ENCODE data around the gene CIC. TPM values are rescaled to one million over a fixed set of nuclear protein-coding genes. Genes with fewer than 3 reads are reported as not detected.

The CIC gene
- total and polyA plus RNA-seq, 9 of the 15 experiments (the other 6 are each of a cell fraction or from before 2014, with no cell fraction given): 0.07 to 44.7 (median 8.6) TPM

DNA sequence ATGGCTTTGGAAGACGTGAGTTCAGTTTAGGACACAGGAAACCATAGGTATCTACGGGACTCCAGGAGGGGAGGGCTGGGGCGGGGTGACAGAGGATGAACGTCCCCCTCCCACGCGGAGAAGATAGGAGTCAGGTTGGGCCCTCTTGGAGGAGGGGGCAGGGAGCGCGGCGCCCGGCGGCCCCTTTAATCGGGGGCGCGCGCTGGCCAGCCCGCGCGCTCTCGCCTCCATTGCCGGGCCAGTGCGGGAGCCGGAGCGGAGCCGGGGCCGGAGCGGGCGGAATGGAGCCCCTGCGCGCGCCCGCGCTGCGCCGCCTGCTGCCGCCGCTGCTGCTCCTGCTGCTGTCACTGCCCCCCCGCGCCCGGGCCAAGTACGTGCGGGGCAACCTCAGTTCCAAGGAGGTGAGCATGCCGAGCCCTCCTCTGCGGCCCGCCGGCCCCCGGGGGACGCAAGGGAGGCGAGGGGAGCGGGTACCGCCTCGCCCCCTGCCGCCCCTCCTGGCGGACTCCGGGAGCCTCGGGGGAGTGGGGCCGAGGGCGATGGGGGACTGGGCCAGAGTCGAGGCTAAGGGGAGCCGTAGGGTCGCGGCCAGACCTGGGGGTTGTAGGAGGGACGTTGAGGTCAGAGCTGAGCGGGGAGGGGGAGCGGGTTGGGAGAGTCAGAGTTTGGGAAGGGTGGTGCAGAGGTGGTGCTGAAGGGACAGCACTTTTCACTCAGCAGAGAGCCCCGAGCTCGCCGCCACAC is 44.2 kb downstream of the CIC start, which contains the start of gene TMEM145 (continued):
- TF ChIP-seq NR2C2 (CRISPR knock-in tag; IDR thresholded peaks at IDR 0.05) (no peak; the same call in 1 of the 2 replicates), NR2C2 (tag; IDR thresholded peaks at IDR 0.05) (no peak), ZSCAN32 (CRISPR knock-in tag; IDR thresholded peaks at IDR 0.05) (no peak), NCOA4 (IDR thresholded peaks at IDR 0.05; ENCODE audit: partially characterized antibody) (no peak), GATA2 (CRISPR knock-in tag; IDR thresholded peaks at IDR 0.05) (no peak), MAFG (tag; conservative IDR thresholded peaks at IDR 0.05) (no peak), YY1 (IDR thresholded peaks at IDR 0.05; ENCODE audit: borderline replicate concordance in 1 of 3, control insufficient read depth in 1 of 3, extremely low read depth in 1 of 3, insufficient read depth in 3 of 3, insufficient read length in 1 of 3, insufficient replicate concordance in 2 of 3, low read depth in 1 of 3, low read length in 2 of 3) (peak in 2 of 3 experiments; percentile 77 to 82), MCM5 (IDR thresholded peaks at IDR 0.05; ENCODE audit: low read depth) (no peak), ZNF589 (CRISPR knock-in tag; IDR thresholded peaks at IDR 0.05; ENCODE audit: low read depth) (0 out of 2 replicates have a peak, but pooled peaks have one; percentile 16), ZBTB7A (IDR thresholded peaks at IDR 0.05; ENCODE audit: borderline replicate concordance, control insufficient read depth, low read depth, low read length) (peak; percentile 43; the same call in 1 of the 2 replicates), MXI1 (IDR thresholded peaks at IDR 0.05; ENCODE audit: low read depth, low read length) (no peak)
- TF ChIP-seq, protein P1, sequence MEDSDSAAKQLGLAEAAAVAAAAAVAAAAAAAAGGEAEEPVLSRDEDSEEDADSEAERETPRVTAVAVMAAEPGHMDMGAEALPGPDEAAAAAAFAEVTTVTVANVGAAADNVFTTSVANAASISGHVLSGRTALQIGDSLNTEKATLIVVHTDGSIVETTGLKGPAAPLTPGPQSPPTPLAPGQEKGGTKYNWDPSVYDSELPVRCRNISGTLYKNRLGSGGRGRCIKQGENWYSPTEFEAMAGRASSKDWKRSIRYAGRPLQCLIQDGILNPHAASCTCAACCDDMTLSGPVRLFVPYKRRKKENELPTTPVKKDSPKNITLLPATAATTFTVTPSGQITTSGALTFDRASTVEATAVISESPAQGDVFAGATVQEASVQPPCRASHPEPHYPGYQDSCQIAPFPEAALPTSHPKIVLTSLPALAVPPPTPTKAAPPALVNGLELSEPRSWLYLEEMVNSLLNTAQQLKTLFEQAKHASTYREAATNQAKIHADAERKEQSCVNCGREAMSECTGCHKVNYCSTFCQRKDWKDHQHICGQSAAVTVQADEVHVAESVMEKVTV (CRISPR knock-in tag; IDR thresholded peaks at IDR 0.05): no peak
- TF ChIP-seq, protein P2, sequence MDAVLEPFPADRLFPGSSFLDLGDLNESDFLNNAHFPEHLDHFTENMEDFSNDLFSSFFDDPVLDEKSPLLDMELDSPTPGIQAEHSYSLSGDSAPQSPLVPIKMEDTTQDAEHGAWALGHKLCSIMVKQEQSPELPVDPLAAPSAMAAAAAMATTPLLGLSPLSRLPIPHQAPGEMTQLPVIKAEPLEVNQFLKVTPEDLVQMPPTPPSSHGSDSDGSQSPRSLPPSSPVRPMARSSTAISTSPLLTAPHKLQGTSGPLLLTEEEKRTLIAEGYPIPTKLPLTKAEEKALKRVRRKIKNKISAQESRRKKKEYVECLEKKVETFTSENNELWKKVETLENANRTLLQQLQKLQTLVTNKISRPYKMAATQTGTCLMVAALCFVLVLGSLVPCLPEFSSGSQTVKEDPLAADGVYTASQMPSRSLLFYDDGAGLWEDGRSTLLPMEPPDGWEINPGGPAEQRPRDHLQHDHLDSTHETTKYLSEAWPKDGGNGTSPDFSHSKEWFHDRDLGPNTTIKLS (IDR thresholded peaks at IDR 0.05; ENCODE audit: borderline replicate concordance, low read depth): no peak
- TF ChIP-seq, protein P3, sequence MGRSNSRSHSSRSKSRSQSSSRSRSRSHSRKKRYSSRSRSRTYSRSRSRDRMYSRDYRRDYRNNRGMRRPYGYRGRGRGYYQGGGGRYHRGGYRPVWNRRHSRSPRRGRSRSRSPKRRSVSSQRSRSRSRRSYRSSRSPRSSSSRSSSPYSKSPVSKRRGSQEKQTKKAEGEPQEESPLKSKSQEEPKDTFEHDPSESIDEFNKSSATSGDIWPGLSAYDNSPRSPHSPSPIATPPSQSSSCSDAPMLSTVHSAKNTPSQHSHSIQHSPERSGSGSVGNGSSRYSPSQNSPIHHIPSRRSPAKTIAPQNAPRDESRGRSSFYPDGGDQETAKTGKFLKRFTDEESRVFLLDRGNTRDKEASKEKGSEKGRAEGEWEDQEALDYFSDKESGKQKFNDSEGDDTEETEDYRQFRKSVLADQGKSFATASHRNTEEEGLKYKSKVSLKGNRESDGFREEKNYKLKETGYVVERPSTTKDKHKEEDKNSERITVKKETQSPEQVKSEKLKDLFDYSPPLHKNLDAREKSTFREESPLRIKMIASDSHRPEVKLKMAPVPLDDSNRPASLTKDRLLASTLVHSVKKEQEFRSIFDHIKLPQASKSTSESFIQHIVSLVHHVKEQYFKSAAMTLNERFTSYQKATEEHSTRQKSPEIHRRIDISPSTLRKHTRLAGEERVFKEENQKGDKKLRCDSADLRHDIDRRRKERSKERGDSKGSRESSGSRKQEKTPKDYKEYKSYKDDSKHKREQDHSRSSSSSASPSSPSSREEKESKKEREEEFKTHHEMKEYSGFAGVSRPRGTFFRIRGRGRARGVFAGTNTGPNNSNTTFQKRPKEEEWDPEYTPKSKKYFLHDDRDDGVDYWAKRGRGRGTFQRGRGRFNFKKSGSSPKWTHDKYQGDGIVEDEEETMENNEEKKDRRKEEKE (IDR thresholded peaks at IDR 0.05; ENCODE audit: borderline replicate concordance in 1 of 2, control insufficient read depth in 1 of 2, low read depth in 2 of 2, low read length in 1 of 2): no peak
- TF ChIP-seq, protein P4, sequence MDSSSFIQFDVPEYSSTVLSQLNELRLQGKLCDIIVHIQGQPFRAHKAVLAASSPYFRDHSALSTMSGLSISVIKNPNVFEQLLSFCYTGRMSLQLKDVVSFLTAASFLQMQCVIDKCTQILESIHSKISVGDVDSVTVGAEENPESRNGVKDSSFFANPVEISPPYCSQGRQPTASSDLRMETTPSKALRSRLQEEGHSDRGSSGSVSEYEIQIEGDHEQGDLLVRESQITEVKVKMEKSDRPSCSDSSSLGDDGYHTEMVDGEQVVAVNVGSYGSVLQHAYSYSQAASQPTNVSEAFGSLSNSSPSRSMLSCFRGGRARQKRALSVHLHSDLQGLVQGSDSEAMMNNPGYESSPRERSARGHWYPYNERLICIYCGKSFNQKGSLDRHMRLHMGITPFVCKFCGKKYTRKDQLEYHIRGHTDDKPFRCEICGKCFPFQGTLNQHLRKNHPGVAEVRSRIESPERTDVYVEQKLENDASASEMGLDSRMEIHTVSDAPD (CRISPR knock-in tag; IDR thresholded peaks at IDR 0.05): no peak
